Dermis microvascular lymphatic vessel endothelial cell (primary cell): ENCODE data around the gene RBFOX2. TPM values are rescaled to one million over a fixed set of nuclear protein-coding genes. Genes with fewer than 3 reads are reported as not detected.
A peak's percentile ranks its signal among the peaks of the same experiment; 100 is the strongest.
"Not testable (repeated sequence)": the region's sequence is repeated elsewhere in the genome, so short reads cannot be mapped to it uniquely, and the experiment has no call there.

Source experiments
- DNase-seq, 2 donors: peaks; one replicate each; pipeline versions ENCODE4 v3.0.0 to v3.0.0-alpha.2; 2010; ENCODE audit warnings: low read depth in 2 of 2
- total RNA-seq: library from RNA; depleted of rRNA; stranded (reverse); fragments of >200 nt; gene quantifications from 2 replicates; pipeline ENCODE4 v1.2.1, GENCODE V29; 2014

The RBFOX2 gene
- total RNA-seq, 1 donor from 2014 or later = 95.8 TPM

DNA sequence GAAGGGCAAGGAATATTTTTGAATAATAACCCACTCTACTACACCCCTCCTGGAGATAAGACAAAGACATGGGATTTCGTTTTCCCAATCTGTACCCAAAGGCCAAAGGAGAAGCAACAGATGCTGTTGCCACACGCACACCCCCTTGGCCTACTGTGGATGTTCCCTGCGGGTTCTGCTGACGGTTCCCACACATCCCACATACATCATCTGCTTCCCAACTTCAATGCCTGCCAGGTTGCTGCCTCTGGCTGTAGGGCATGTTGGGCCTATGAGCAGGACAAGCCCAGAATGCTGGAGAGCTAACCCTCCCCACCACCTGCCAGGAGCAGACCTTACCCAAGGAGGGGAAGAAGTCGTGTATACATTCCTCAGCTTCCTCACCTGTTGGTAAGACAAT is 13.6 kb upstream of the RBFOX2 start:
- no peak for DNase-seq

DNA sequence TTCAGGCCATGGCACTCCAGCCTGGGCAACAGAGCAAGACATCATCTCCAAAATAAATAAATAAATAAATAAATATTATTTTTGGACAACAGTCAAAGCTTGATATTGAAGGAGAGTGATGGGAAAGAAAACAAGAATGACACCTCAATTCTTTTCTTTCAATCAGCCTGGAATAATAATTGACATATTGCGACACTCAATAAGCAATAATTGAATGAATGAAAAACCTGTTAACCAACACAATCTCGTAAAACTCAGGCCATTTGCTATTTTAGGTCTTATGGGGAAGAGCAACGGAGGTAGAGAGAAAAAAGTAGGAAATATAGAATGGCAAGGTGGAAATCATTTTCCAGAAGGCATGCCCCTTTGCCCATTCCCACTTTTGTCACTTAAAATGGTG is 10.5 kb upstream of the RBFOX2 start:
- no peak for DNase-seq

DNA sequence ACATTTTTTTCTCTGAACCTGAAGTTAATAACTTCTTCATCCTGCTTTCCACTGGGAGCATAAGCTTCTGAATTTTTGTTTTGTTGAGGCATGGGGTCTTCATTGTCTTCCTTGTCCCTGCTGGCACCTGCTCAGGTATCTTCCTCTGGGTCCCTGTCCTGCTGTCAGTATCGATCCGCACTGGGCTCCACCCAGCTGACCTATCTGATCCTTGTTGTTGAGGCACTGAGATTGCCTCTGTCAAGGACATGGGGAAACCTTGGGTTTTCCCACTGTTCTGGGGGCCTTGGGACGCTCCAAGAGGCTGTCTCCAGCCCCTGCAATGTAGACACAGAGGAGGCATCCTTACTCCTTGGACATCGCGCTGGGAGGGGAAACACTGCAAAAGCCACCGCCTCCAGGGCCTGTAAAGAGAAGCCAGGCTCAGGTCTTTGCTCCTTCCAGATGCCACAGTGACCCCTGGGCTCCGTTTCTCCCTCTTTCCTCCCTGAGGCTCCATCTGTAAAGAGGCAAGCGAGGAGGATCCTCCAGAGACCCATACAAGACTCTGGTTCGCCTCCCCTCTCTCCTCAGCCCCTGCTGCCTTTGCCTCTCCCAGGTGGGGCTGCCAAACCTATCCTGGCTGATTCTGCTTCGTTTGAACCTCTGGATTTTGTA is 8.6 kb upstream of the RBFOX2 start:
- no peak for DNase-seq

GRCh38 chr22:36036167-36036624 is 7.6 kb upstream of the RBFOX2 start:
- peak; percentile 26 to 33 for DNase-seq

DNA sequence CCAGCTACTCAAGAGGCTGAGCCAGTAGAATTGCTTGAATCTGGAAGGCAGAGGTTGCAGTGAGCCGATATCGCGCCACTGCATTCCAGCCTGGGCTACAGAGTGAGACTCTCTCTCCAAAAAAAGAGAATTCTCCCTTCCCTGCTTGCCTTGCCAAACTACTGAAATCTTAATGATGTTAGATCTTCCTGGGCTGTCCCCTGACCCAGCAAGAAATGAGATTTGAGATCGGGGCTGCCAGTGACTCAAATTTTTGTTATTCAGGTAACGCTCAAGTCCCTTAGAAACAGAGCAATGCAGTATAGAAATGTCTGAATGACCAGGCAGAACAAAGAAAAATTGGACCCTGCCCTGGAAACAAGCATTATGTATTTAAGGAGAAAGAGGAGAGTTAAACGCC is 4.0 kb upstream of the RBFOX2 start:
- no peak for DNase-seq

DNA sequence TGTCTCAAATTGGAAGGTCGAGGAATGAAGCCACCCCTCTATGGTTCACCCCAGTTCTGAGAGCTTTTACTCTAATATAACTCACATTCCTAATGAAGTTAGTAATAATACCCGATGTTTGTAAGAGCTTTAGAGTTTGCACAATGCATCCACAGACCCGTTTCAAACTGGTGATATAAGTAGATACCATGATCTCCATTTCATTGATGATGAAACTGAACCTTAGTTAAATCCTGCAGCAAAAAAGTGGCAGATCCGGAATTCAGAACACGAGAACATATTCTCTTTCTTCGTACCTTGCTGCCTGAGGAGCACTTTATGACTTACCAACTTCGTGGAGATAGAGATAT is 757 bp upstream of the RBFOX2 start:
- DNase-seq = no peak

DNA sequence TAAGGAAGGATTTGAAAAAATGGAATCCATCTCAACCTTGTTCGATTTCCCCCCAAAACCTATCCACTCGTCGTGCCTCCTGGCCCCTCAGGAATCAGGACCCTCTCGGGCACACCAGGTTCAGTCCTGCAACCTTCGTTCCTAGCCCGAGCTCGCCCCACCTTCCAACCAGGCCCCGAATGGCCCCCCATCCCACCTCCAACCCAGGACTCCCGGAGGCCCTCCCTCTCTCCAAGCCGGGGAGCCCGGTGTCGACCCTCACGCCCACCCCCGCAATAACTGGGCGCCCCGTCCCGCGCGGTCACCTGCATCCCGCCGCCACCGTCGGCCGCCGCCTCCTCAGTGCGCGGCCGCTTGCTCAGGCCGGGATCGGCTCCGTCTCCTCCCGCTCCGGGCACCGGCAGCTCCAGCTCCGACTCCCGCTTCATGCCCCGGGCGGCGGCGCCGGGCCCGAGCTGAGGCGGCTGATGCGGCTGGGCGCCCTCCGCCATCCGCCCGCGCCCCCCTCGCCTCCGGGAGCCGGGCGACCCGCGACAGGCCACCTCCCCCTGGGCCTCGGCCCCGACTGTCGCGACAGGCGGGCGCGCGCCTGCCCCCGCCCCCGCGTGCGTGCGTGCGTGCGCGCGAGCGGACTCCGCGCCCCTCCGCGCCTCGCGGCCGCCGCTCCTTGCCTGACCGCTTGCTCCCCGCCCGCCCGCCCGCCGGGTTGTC is 534 bp downstream of the RBFOX2 start:
- DNase-seq = no peak

DNA sequence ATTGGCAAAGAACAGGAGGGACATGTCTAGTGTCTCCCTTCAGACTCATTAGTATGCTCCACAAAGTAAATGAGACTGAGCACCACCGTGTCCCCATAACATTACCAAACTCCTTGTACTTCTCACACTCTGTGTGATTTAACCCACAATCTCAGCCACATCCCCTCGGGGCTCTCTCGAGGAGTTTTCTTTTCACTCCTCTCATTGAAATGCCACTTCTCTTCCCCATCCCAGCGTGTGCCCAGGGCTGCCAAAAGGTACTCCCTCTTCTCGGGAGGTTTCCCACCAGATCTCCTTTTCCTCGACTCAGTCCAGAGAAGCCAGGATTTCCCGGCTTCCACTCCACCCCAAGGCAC is 1.1 kb downstream of the RBFOX2 start:
- peak in 1 of 2 donors; percentile 24 for DNase-seq

- DNase-seq = peak in 1 of 2 donors; percentile 48
Observed at GRCh38 chr22:36026741-36027140, 1.9 kb downstream of the RBFOX2 start.

GRCh38 chr22:36022697-36023096 is 5.9 kb downstream of the RBFOX2 start:
- DNase-seq = no peak

DNA sequence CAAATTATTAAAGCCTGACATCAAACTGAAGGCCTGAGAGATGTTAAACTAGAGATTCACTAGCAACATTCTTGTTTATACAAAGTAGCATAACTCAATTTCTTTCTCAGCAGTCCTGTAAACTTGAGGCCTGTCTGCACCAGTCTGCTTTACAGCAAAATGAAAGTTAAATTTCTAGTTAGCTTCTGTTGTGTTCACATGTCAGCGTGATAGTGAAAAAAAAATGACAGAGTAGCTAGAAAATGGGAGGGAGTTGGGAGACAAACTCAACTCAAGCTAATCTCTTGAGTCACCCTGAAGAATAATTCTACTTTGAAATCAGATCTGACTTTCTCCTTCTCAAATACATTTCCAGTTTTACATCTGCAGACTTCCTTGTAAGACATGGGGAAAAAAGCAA is 6.5 kb downstream of the RBFOX2 start:
- no peak for DNase-seq

DNA sequence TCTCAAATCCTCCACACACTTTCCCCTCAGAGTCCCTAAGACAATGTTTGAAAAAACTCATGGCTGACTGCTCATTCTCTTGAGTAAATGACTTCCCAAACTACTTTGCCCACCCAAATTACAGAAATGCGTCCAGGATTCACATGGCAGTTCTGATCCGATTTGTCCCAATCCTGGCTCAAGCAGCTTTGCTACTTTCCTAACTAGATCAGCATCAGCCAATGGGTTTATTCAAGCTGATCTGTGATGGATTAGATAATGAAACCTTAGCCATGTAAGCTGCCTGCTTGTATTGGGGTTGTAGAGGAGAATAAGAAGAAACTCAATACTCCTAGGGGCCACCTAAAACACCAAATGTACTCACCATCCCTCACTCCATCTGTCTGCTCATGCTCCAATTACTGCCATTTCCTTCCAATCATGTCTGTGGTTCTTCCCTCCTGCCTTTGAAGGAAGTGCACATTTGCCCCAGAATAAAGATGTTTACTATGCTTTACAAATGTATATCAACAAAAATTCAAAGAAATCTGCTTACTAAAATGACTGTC is 6.9 kb downstream of the RBFOX2 start:
- no peak for DNase-seq

GRCh38 chr22:36020865-36021264 is 7.8 kb downstream of the RBFOX2 start:
- not testable (repeated sequence) for DNase-seq

DNA sequence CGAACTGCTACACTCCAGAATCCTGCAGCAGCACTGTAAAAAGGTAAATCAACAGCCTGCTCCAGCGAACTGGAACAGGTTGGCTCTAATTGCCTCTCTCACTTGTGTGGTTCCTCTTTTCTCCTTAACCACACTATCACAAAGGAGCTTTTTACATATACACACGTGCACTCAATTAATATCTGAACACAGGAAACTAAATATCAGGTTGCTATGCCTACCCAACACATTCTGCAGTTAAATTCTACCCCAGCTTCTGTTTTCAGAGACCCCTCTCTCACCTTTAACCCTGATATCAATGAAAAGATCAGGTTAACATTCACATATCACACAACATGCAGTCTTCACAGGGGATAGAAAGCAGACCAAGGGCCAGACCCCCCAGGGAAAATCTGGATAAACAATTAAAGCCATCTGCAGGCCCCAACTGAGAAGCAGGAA is 11.0 kb downstream of the RBFOX2 start:
- no peak for DNase-seq

GRCh38 chr22:36016684-36017083 is 11.9 kb downstream of the RBFOX2 start:
- DNase-seq = no peak

- DNase-seq = no peak
Observed at GRCh38 chr22:36015811-36016529, 12.7 kb downstream of the RBFOX2 start.

- DNase-seq = no peak
Observed at GRCh38 chr22:36015155-36015810, 13.3 kb downstream of the RBFOX2 start.

DNA sequence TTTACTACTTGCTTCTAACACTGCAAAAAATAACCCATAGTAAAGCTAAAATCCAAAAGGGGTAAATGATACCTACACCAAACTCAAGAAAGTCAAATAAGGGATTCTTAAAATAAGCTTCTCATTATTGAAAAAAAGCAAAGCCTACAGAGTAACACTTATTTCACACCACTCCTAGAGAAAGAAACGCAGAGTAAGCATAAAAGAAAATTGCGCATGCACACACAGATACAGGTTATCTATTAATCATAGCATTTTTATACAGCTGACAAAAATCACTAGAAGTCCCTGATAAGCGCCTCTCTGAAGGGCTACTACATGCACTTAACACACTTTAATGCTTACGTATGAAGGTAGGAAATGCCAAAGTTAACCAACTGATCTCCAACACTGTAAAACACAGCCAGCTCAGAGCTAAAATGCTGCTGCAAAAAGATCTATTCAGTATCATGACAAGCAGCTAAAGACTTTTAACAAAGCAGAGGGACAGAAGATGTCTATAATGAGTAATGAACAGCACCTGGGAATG is 14.0 kb downstream of the RBFOX2 start:
- no peak for DNase-seq

- no peak for DNase-seq
Observed at GRCh38 chr22:36012332-36012731, 16.3 kb downstream of the RBFOX2 start.

GRCh38 chr22:36010882-36011281 is 17.7 kb downstream of the RBFOX2 start:
- peak; percentile 23 to 73 for DNase-seq

- no peak for DNase-seq
Observed at GRCh38 chr22:36010090-36010489, 18.5 kb downstream of the RBFOX2 start.

DNA sequence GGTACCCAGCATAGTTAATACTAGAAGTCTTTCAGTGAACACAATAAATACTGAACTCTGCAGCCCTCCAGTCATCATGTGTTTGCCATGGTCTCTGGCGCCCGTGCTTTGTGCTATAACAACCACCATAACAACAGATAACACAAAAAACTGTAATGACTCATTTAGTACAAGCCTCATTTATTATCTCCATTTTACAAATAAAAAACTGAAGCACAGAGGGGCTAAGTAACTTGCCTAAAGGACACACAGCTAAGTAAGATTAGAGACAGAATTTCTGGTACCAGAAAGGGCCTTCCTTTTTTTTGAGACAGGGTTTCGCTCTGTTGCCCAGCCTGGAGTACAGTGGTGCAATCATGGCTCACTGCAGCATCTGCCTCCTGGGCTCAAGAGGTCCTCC is 19.5 kb downstream of the RBFOX2 start:
- DNase-seq = peak; percentile 29 to 53
